A549 (cell line): ENCODE measurements around the gene KLHL22.

Experiments used
- CTCF ChIP-seq: fragments of >200 bp; sonication (Bioruptor Twin); formaldehyde crosslinking; IDR thresholded peaks from 3 replicates; pipeline ENCODE4 v1.5.1; 2016
- EP300 ChIP-seq, 2 experiments: fragments of >200 bp; sonication (Bioruptor Twin); formaldehyde crosslinking; IDR thresholded peaks; 2 replicates in 1 of 2; 3 replicates in 1 of 2; pipeline ENCODE4 v1.6.1; 2016 to 2017
- GATA3 ChIP-seq: IDR thresholded peaks from 2 replicates; pipeline ENCODE4 v1.6.1; 2012; ENCODE audit warnings: borderline replicate concordance
- HMGXB4 ChIP-seq: fragments of 250-450 bp; sonication (Bioruptor Pico); IDR thresholded peaks from 2 replicates; pipeline ENCODE4 v1.5.0; 2021; ENCODE audit warnings: mild to moderate bottlenecking, moderate library complexity, borderline replicate concordance
- JUN ChIP-seq, 2 experiments: fragments of >200 bp; sonication (Bioruptor Twin); formaldehyde crosslinking; IDR thresholded peaks; 2 replicates in 1 of 2; 3 replicates in 1 of 2; pipeline ENCODE4 v1.6.1; 2016 to 2017
- KDM5A ChIP-seq: fragments of 200-600 bp; sonication (generic); IDR thresholded peaks from 2 replicates; pipeline ENCODE4 v1.6.1; 2016; ENCODE audit warnings: antibody characterized with exemption, mild to moderate bottlenecking
- MAFK ChIP-seq: fragments of 450-650 bp; IDR thresholded peaks from 2 replicates; pipeline ENCODE4 v1.6.1; 2014; ENCODE audit not compliant: partially characterized antibody
- MAX ChIP-seq: IDR thresholded peaks from 2 replicates; pipeline ENCODE4 v1.6.1; 2012
- POLR2A ChIP-seq: IDR thresholded peaks from 2 replicates; pipeline ENCODE4 v1.6.1; 2012; ENCODE audit warnings: mild to moderate bottlenecking, low read length
- RCOR1 ChIP-seq: fragments of 150-350 bp; IDR thresholded peaks from 2 replicates; pipeline ENCODE4 v1.6.1; 2014; ENCODE audit warnings: antibody characterized with exemption, low read length, low read depth
- REST ChIP-seq: fragments of 200-600 bp; sonication (generic); IDR thresholded peaks from 2 replicates; pipeline ENCODE4 v1.6.1; 2016; ENCODE audit warnings: antibody characterized with exemption, mild to moderate bottlenecking, moderate library complexity
- RFX5 ChIP-seq: fragments of 450-650 bp; IDR thresholded peaks from 2 replicates; pipeline ENCODE4 v1.7.1; 2014; ENCODE audit warnings: antibody characterized with exemption, mild to moderate bottlenecking, moderate library complexity
- USF2 ChIP-seq: fragments of 450-650 bp; IDR thresholded peaks from 2 replicates; pipeline ENCODE4 v1.6.1; 2014; ENCODE audit warnings: antibody characterized with exemption
- ZNF302 ChIP-seq: fragments of 250-450 bp; sonication (Bioruptor Pico); IDR thresholded peaks from 2 replicates; pipeline ENCODE4 v1.9.0; 2021; ENCODE audit warnings: inconsistent platforms, mild to moderate bottlenecking, moderate library complexity

- TF ChIP-seq CTCF (no peak), ZNF302 (no peak), POLR2A (no peak), MAX (no peak), REST (no peak), RCOR1 (no peak), MAFK (no peak), RFX5 (no peak), JUN (IDR thresholded peaks at IDR 0.05) (no peak), EP300 (IDR thresholded peaks at IDR 0.05) (no peak), USF2 (no peak), GATA3 (no peak), KDM5A (no peak), HMGXB4 (CRISPR knock-in tag) (no peak)
Measured at GRCh38 chr22:20523086-20523983, 27.7 kb upstream of the KLHL22 start.
